ENCODE results near the gene ANKRD28. TPM values are rescaled to one million over a fixed set of nuclear protein-coding genes. Genes with fewer than 3 reads are reported as not detected.
A peak's percentile ranks its signal among the peaks of the same experiment; 100 is the strongest.

Gene ANKRD28
- total RNA-seq, 4 donors from 2014 or later = 97.1 to 121 (median 105) TPM

DNA sequence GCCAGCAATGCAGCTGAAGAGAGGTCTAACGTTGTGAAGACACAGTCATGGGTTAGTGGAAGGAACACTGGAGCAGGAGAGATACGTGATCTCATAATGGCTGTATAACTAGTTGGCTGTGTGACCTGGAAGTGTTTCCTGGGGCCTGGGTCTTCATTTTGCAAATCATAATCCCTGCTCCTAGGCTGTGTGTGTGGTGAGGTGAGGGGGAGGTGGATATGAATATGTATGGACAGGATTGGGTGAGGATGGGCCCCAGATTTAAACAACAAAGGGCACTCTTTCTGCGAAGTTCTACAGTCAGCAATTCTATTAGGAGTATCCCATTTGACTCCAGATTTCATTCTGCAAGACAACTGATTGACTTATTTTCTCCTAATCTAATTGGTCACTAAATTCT, 41.3 kb downstream of the ANKRD28 start:
- H3K27me3 ChIP-seq = no peaks in the 10 kb centered on the region
- TF ChIP-seq, protein P1, sequence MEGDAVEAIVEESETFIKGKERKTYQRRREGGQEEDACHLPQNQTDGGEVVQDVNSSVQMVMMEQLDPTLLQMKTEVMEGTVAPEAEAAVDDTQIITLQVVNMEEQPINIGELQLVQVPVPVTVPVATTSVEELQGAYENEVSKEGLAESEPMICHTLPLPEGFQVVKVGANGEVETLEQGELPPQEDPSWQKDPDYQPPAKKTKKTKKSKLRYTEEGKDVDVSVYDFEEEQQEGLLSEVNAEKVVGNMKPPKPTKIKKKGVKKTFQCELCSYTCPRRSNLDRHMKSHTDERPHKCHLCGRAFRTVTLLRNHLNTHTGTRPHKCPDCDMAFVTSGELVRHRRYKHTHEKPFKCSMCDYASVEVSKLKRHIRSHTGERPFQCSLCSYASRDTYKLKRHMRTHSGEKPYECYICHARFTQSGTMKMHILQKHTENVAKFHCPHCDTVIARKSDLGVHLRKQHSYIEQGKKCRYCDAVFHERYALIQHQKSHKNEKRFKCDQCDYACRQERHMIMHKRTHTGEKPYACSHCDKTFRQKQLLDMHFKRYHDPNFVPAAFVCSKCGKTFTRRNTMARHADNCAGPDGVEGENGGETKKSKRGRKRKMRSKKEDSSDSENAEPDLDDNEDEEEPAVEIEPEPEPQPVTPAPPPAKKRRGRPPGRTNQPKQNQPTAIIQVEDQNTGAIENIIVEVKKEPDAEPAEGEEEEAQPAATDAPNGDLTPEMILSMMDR (IDR thresholded peaks at IDR 0.05 in 4 of 5, conservative IDR thresholded peaks at IDR 0.05 in 1 of 5) = no peak
- no peak for TF ChIP-seq POLR2A (IDR thresholded peaks at IDR 0.05)
- no peak overlapping the region for H3K4me3 ChIP-seq
- peak overlapping the region in 2 of 4 donors; percentile 23 to 71 for H3K27ac ChIP-seq
- no peaks in the 10 kb centered on the region for H3K9me3 ChIP-seq
- in situ Hi-C loops (cut with MboI; ENCODE audit: low sequenced_read_pairs in 4 of 4) (no loop called here), intact Hi-C loops (cut with DNase I; ENCODE audit: low total_unique reads) (no loop called here)
- no peak for DNase-seq
- H3K36me3 ChIP-seq = peaks cover 0 to 6% of the 10 kb centered on the region in 2 donors
- ATAC-seq = no peak
- H3K4me1 ChIP-seq = peaks cover 21 to 43% of the 10 kb centered on the region in 2 donors

DNA sequence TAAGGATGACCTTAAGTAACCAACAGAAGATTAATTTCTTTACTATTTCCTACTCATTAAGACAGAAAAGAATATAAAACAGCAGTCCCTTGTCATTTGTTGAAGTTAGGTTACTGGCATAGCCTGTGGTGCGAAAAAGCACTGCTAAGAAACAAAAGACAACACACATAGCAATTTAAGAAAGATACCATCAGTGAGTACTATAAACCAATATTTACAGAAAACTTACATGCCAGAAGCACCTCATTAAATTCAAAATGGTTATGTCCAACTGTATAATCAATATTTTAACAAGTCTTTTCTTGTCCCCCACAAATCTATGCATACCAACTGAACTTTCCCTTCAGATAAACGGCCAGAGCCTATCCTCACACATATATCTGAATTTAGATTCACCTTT, 42.0 kb downstream of the ANKRD28 start:
- Histone ChIP-seq H3K36me3 (peaks cover 0 to 6% of the 10 kb centered on the region in 2 donors), H3K27me3 (no peaks in the 10 kb centered on the region), H3K27ac (peak overlapping the region in 1 of 4 donors; percentile 71), H3K4me1 (peaks cover 21 to 43% of the 10 kb centered on the region in 2 donors), H3K9me3 (no peaks in the 10 kb centered on the region), H3K4me3 (no peak overlapping the region)
- intact Hi-C loops (cut with DNase I; ENCODE audit: low total_unique reads) (no loop called here), in situ Hi-C loops (cut with MboI; ENCODE audit: low sequenced_read_pairs in 4 of 4) (no loop called here)
- ATAC-seq (no peak), DNase-seq (no peak)
- no peak for TF ChIP-seq POLR2A (IDR thresholded peaks at IDR 0.05)

DNA sequence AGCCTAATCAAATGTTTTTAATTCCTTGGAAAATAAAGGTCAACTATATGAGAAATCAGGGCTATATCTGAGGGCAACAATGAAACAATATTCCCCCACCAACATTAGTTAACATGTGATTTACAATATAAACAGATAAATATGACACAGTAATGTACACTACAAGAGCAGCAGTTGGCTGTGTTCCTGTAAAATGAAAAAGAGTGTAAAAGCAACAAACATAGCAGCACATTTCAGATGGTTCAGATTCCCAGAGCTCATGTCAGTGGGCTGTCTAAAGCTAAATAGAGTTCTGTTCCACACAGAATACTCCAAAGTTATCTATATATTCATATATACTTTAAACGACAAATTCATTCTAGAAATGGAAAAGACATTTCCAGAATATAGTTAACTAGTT, 42.6 kb downstream of the ANKRD28 start:
- Histone ChIP-seq H3K9me3 (no peaks in the 10 kb centered on the region), H3K27ac (peak overlapping the region in 1 of 4 donors; percentile 71), H3K4me1 (peaks cover 21 to 43% of the 10 kb centered on the region in 2 donors), H3K4me3 (no peak overlapping the region), H3K36me3 (peaks cover 0 to 6% of the 10 kb centered on the region in 2 donors), H3K27me3 (no peaks in the 10 kb centered on the region)
- no peak for TF ChIP-seq POLR2A (IDR thresholded peaks at IDR 0.05)
- TF ChIP-seq, protein P1 (IDR thresholded peaks at IDR 0.05 in 4 of 5, conservative IDR thresholded peaks at IDR 0.05 in 1 of 5) = no peak
- no peak for ATAC-seq
- intact Hi-C loops (cut with DNase I; ENCODE audit: low total_unique reads) (no loop called here), in situ Hi-C loops (cut with MboI; ENCODE audit: low sequenced_read_pairs in 4 of 4) (no loop called here)
- no peak for DNase-seq

DNA sequence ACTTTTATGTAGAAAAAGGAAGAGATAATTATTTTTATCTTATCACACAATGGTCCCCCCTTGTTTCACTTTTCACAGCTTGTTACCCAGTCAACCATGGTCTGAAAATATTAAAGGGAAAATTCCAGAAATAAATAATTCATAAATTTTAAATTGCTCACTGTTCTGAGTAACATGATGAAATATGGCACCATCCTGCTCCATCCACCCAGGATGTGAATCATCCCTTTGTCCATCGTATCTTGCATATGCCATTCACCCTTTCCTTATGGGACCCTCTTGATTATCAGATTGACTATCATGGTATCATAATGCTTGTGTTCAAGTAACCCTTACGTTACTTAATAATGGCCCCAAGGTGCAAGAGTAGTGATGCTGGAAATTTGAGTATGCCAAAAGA, 43.7 kb downstream of the ANKRD28 start:
- DNase-seq = no peak
- H3K36me3 ChIP-seq = peaks cover 0 to 10% of the 10 kb centered on the region in 2 donors
- H3K9me3 ChIP-seq = no peaks in the 10 kb centered on the region
- H3K4me1 ChIP-seq = peaks cover 21 to 42% of the 10 kb centered on the region in 2 donors
- peak overlapping the region in 2 of 4 donors; percentile 52 to 86 for H3K27ac ChIP-seq
- H3K27me3 ChIP-seq = no peaks in the 10 kb centered on the region
- intact Hi-C loops (cut with DNase I; ENCODE audit: low total_unique reads) = no loop called here
- no peak overlapping the region for H3K4me3 ChIP-seq
- in situ Hi-C loops (cut with MboI; ENCODE audit: low sequenced_read_pairs in 4 of 4) = no loop called here
- no peak for ATAC-seq
- TF ChIP-seq, protein P1 (IDR thresholded peaks at IDR 0.05 in 4 of 5, conservative IDR thresholded peaks at IDR 0.05 in 1 of 5) = no peak
- no peak for TF ChIP-seq POLR2A (IDR thresholded peaks at IDR 0.05)

DNA sequence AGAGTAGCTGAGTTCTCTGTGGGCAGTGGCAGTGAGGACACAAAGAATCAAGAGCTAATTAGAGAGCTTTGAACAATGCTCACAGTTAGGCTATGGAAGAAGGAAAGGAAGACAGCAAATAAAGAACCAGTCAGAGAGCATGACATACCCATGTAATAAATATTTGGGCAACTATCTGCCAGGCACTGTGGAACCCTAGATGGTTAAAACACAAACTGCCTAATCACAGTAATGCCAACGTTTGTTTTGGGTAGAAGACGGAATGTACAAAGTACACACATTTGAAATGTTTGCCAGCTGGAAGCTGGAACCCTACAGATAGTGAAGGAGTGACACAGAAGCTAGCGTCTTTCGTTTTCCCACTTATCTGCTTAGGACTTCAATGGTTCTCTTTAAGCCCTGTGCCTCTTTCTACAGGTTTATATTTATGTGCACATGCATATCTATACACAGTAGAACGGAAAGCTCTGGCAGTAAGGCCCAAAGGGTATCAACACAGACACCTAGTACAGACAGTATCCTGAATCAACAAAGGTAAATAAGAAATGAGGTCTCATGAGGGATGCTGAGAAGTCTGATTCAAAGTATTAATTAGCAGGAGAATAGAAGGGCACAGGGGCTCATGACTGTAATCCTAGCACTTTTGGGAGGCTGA, 44.6 kb downstream of the ANKRD28 start:
- Histone ChIP-seq H3K4me1 (peaks cover 16 to 33% of the 10 kb centered on the region in 2 donors), H3K9me3 (no peaks in the 10 kb centered on the region), H3K36me3 (peaks cover 0 to 17% of the 10 kb centered on the region in 2 donors), H3K27ac (peak overlapping the region; percentile 52 to 86 (median 54)), H3K4me3 (peak overlapping the region in 1 of 4 donors; percentile 27), H3K27me3 (no peaks in the 10 kb centered on the region)
- no peak for DNase-seq
- peak; percentile 52 to 69 for ATAC-seq
- in situ Hi-C loops (cut with MboI; ENCODE audit: low sequenced_read_pairs in 4 of 4) = no loop called here
- no peak for TF ChIP-seq POLR2A (IDR thresholded peaks at IDR 0.05)
- TF ChIP-seq, protein P1 (IDR thresholded peaks at IDR 0.05 in 4 of 5, conservative IDR thresholded peaks at IDR 0.05 in 1 of 5) = no peak
- intact Hi-C loops (cut with DNase I; ENCODE audit: low total_unique reads) = no loop called here

Measured in gastrocnemius medialis (tissue), 4 donors.